GM18951 (cell line): ENCODE results near the gene SORCS2.

ENCODE experiments used
- POLR2A ChIP-seq: IDR thresholded peaks from 4 replicates; pipeline ENCODE4 v1.6.1; 2011; ENCODE audit warnings: mild to moderate bottlenecking; ENCODE audit not compliant: insufficient read length, insufficient read depth; ENCODE audit errors: extremely low read depth
- in situ Hi-C: fragments of 300-500 bp; cut with MboI; formaldehyde crosslinking; loops from one replicate; pipeline ENCODE4 v1.12.0; 2022; ENCODE audit warnings: low sequenced_read_pairs, mixed read lengths, inconsistent platforms; ENCODE audit not compliant: unreplicated experiment

SORCS2 gene

DNA sequence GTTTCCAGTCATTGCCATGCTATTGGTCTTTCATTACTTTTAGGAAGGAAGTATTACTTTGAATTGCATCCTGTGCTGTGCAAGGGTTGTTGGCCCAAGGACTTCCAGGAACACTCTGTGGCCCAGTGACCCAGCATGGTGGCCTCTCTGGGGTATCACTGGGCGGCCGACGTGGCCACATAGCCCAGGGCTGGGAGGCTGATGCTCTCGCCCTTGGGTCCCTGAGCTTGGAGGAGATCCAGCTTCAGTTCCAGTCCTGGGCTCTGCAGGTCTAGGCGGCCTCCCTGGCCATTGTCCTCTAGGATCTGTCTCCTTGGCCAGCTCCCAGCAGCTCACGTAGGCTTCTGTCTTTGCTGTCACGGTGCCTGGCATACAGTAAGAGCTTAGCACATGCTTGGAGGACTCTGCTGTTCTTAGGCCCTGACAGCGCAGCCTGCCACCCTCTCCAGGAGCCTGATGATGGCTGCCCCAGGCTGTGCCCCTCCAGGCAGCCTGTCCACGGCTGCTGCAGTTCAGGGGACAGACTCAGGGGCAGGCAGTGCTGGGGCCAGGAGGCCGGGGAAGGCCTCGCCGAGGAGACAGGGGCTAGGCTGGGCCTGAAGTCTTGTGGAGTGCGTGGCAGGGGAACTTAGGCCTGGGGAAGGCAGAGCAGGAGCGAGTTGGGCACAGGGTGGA lies 42.2 kb downstream of the SORCS2 start:
- TF ChIP-seq POLR2A: no peak
- in situ Hi-C loops: no loop called here

DNA sequence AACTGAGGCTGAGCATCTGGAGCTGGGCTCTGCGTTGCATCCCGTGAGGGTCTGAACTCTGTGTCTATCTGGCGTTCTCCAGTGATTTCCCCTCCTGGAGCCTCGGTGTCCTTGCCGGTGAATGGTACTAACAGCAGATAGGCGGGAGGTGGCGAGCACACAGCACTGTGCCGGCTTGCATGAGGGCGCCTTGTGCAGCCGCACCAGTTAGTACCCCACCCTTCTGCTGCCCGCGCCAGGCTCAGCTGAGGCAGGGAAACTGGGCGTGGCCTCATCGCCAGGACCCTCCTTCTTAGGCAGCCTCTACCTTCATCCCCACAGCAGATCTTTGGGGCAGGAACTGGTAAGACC lies 42.7 kb downstream of the SORCS2 start:
- in situ Hi-C loops: no loop called here
- TF ChIP-seq POLR2A: no peak

DNA sequence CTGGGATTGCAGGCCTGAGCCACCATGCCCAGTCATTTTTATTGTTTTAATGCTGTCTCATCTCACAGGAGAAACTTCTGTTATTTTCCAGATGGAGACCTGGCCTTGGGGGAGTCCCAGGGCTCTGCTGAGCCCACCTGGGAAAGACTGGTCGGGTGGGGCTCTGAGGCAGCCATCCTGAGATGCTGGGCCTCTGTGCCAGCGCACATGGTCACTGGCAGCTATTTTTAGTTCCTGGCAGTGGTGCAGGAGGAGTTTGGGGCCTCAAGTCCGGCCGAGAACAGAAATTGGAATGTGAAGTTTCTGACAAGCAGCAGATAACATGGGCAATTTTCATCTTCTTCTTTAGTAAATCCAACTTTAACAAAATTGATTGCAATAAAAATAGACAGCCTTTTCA lies 44.5 kb downstream of the SORCS2 start:
- TF ChIP-seq POLR2A: no peak

DNA sequence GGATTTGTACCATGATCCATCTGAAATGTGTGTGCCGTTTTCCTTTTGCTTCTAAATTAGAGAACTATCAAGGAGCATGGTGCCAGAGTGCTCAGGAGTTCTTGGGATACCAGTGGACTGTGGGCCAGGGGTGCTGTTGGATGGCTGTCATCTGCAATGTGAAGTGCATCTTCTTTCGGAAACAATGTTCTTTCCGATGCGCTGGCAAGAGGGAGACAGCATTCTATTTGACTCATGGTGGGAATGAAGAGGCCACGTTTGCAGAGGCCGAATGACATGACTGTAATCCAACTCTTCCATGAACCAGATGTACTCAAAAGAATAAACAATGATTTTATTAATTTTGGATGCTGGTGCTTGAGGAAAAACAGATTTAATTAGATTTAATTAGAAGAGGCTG lies 45.5 kb downstream of the SORCS2 start:
- in situ Hi-C loops: no loop called here
- no peak for TF ChIP-seq POLR2A

More for the DNA sequence above, 44.5 kb downstream of the SORCS2 start:
- in situ Hi-C loops: no loop called here

DNA sequence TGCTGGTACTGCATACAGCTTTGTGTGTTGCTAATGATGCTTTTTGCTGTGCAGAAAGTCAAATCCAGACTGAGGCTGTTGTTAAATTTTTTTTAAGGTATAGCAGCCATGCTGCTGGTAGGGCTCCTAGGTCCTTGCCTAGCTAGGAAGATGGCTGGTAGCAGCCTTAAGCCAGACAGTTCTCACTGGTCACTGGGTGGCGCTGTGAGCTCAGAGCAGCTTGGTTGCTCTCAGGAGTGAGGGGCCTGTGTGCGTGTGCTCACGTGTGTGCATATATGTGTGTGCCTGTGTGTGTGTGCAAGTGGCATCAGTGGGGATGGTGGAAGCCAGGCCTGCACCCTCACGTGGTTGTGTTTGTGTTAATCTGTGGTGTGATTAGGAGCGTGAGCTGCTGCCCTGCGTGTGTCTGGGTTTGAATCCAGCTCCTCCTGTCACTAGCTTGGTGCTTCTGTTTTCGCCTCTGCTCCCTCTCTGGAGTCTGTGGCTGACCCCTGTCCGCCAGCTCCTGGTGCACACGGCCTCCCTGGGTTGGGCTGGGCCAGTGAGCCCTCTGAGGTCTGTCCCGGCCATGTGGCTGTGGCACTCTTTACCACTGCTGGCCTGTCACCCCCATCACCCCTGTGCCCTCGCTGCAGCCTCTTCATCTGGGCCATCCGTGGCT lies 46.1 kb downstream of the SORCS2 start:
- in situ Hi-C loops: no loop called here
- TF ChIP-seq POLR2A: no peak

DNA sequence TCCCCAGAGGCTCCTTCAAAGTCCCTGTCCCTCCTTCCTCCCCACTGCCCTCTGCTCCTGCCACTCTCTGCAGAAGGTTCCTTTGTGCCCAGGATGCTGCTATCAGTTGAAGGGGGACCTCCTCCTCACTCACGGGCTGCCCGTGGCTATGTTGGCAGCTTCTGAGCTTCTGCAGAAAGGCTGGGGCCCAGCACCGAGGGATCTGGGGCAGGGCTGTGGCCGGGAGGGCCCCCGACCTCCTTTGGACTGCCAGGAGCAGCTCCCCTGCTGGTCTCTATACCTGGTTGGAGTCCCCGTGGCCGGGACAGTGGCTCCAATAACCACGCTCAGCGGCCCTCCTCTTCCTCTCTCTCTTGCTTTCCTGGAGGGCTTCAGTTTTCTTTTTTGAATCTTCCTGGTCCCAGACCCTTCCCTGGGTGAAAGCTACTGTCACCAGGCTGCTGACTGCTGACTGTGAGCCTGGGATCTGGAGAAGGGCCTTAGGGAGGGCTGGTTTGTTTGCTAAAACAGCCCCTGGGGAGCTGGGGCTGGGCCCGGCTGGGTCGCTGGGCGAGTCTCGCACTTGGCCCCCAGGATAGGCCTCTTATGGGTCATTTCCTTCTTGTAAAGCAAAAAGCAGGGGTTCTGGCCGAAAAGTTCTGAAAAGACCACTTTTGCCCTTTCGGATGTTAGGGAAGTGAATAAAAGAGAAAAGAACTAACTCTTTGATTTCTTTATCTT lies 46.9 kb downstream of the SORCS2 start:
- no peak for TF ChIP-seq POLR2A
- in situ Hi-C loops: no loop called here

DNA sequence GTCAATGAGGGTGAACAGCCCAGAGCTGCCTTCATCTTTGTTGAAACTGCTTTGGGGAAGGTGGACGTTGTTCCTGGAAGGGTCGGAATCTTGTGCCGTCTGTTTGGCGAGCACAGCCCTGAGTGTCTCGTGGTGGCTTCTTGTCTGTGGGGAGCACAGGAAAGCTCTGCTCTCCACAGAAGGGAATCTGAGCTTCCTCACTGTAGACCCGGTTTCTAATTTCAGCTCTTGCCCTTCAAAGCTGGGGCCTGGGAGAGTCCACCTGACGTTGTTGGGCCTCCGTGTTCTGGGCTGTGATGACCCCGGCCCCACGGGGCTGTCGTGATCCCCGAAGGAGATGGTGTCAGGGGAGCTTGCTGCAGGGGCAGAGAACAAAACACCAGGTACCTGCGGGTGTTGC lies 47.5 kb downstream of the SORCS2 start:
- in situ Hi-C loops: no loop called here
- TF ChIP-seq POLR2A: no peak

DNA sequence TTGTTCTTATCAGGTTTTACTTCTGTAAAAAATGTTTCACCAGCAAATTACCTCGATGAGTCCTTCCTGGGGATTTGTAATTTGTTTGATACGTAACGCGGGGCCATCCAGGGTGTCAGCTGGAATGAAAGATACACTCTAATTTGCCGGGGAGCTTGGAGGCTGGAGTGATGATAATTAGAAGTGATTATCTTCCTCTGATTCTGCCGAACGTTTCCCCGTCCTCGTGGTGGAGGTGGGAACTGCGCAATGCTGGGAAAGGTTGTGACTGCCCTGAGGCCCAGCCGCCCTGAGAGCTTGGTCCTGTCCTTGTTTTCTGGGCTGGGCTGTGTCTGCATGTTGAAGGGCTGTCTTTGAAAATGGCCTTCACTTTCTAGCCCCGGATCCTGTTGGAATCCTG lies 48.0 kb downstream of the SORCS2 start:
- in situ Hi-C loops: no loop called here
- TF ChIP-seq POLR2A: no peak

DNA sequence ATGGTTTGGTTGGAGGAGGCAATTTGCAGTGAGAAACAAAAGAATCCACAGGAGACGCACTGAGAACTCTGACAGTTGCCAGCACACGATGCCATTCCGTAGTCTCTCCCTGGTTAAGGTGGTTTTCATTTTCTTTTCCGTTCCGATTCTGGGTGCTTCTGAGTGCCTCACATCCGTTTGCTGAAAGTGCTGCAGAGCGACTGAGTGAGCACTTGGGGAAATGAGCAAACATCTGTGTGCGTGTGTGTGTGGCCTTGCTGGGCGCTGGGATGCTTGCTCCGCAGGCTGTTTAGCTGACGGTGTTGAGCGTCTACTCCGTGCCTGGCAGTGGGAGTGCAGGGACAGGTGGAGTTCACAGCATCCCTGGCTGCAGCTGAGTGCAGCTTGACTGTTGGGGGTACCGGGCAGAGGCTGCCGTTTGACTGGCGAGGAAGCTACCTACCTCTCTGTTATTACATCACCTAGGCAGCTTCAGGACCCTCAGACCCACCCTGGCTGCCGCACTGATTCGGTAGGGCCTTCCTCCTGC lies 49.3 kb downstream of the SORCS2 start:
- TF ChIP-seq POLR2A: no peak
- in situ Hi-C loops: no loop called here

DNA sequence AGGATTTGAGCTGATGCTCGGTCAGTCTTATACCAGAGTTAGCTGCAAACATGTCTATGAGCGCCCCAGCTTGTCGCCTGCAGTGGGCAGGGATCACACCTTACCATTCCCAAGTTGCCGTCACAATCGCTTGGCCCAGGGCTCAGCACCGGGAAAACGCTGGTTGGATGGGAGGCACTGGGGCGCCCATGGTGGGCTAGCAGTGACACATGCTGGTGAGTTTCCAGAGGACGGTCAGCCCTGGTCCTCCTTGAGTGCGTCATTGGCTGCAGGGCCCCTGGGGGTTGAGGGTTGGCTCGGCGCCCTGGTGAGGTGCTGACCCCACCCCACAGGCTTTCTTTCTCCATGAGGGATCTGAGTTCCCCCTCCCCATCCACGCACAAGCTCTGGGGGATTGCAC lies 50.4 kb downstream of the SORCS2 start:
- TF ChIP-seq POLR2A: no peak
- in situ Hi-C loops: no loop called here

DNA sequence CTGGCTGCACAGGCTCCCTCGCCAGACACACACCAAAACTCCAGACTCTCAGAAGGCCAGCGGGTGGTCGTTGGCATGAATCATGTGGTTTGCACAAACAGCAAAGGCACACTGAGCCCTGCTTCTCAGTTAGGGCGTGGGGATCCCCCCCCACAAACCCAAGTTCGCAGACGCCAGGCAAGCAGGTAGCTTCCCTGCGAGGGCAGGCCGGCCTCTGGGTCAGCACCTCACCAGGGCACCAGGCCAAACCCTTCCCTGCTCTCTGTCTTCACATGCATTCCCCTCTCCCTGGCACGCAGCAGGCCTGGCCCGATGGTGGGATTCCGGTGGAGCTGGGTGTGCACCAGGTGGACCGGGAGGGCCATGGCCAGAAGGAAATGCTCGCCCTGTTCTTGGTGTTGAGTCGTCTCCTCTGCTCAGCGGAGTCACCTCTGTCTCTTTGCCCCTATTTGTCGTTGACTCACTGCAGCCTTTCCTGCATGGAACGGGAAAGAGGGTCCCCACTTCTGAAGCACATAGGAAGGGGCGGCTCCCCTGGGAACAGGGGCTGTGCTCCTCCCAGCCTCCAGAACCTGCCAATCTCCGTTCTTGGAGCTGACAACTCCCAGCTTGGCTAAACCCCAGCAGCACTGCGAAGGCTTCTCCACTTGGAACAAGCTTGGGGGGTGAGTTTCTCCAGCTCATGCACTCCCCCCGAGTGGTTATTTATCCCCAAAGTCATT lies 51.4 kb downstream of the SORCS2 start:
- no peak for TF ChIP-seq POLR2A
- in situ Hi-C loops: no loop called here

DNA sequence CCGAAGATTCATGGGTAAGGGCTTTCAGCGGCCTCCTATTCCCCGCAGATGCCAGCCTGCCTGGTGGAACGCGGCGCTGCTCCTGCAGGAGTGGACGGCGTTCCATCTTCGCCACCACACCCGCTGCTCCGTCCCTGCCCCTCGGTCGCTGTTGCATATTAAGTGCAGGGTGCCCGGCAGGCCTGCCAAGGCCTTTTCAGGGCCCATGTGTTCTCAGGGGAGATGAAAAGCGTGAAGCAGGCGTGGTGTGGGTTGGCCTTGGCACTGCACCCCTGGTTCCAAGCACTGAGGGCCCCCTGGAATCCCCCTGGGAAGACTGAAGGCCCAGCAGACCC lies 52.0 kb downstream of the SORCS2 start:
- no peak for TF ChIP-seq POLR2A
- in situ Hi-C loops: no loop called here

DNA sequence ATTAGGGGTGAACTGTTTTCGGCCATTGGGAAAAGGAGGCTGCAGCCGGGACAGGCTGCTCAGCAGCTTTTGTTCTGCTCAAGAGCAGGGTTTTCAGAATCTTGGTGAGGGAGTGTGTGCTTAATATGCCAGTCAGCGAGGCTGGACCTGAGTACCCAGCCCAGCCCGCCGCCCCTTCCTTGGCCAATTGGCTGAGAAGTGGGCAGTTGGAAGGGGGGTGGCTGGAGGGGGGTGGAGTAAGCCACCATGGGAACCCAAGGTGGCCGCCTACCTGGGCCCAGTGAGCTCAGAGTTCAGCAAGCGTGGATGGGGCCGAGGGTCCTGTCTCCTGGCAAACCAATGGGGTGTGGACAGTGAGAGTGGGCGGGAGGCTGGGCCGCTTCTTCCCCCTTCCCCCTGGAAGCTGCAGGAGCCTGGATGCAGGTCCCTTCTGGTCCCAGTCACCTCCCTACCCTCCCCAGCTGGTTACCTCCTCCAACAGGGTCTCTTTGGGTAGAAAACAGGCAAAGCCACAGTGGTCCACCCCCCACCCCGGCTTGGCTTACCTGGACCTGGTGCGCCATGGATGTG lies 52.5 kb downstream of the SORCS2 start:
- TF ChIP-seq POLR2A: no peak
- in situ Hi-C loops: no loop called here
